Suprapubic skin (tissue), 3 donors: Measurements from ENCODE around the gene PIK3R3.

Experiments used
- CTCF ChIP-seq, 2 donors: fragments of 200-600 bp in 1 of 2; fragments of 450-650 bp in 1 of 2; sonication (generic) in 1 of 2; IDR thresholded peaks; one replicate each; pipeline ENCODE4 v1.5.1; 2016 to 2019; ENCODE audit warnings: antibody characterized with exemption in 2 of 2, mild to moderate bottlenecking in 1 of 2, moderate library complexity in 1 of 2
- EP300 ChIP-seq: sonication (generic); formaldehyde crosslinking; IDR thresholded peaks from one replicate; pipeline ENCODE4 v1.6.1; 2017; ENCODE audit warnings: antibody characterized with exemption
- POLR2A ChIP-seq, 2 donors: fragments of 450-650 bp; IDR thresholded peaks; one replicate each; pipeline ENCODE4 v1.6.1; 2017; ENCODE audit warnings: antibody characterized with exemption in 2 of 2, mild to moderate bottlenecking in 2 of 2, moderate library complexity in 2 of 2

GRCh38 chr1:46094471-46095005 is 37.9 kb downstream of the PIK3R3 start:
- TF ChIP-seq CTCF (IDR thresholded peaks at IDR 0.05) (no peak), EP300 (no peak), POLR2A (IDR thresholded peaks at IDR 0.05) (no peak)
